NCI-H524 treated with DMSO at 0.1 percent for 48 hours (cell line): ENCODE measurements around the gene IPCEF1.
"Not testable (repeated sequence)": the region's sequence is repeated elsewhere in the genome, so short reads cannot be mapped to it uniquely, and the experiment has no call there.

ENCODE experiments used
- DNase-seq: peaks from one replicate; lab custom pipeline; 2025; lab: John Stamatoyannopoulos, UW

IPCEF1 gene

GRCh38 chr6:154331750-154332149 is 24.9 kb downstream of the IPCEF1 start:
- no peak for DNase-seq

GRCh38 chr6:154329350-154330170 is 27.0 kb downstream of the IPCEF1 start:
- no peak for DNase-seq

DNA sequence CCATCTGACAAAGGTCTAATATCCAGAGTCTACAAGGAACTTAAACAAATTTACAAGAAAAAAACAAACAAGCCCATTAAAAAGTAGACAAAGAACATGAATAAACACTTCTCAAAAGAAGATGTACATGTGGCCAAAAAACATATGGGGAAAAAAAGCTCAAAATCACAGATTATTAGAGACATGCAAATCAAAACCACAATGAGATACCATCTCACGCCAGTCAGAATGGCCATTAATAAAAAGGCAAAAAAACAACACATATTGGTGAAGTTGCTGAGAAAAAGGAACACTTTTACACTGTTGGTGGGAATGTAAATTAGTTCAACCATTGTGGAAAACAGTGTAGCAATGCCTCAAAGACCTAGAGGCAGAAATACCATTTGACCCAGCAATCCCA is 29.3 kb downstream of the IPCEF1 start:
- DNase-seq: not testable (repeated sequence)

- no peak for DNase-seq
These were observed 31.5 kb downstream of the IPCEF1 start for GRCh38 chr6:154325142-154325541.

DNA sequence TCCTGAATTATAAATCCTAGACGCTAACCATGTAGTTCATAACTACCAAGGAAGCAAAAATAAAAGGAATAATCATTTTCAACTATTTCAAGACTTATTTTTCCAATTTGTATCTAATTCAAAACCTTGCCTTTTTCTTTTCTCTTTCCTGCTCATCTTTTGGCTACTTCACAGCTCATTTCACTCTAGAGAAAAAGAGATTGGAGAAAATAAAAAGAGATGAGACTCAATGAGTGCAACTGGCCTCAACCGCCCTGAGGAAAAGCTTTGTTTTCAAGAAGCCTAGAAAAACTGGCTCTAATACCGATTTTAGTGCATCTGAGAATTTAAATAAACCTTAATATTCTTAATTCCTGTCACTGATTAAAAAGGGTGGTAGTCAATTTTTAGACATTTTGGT is 36.4 kb downstream of the IPCEF1 start:
- no peak for DNase-seq

GRCh38 chr6:154319231-154319858 is 37.3 kb downstream of the IPCEF1 start:
- DNase-seq: no peak

DNA sequence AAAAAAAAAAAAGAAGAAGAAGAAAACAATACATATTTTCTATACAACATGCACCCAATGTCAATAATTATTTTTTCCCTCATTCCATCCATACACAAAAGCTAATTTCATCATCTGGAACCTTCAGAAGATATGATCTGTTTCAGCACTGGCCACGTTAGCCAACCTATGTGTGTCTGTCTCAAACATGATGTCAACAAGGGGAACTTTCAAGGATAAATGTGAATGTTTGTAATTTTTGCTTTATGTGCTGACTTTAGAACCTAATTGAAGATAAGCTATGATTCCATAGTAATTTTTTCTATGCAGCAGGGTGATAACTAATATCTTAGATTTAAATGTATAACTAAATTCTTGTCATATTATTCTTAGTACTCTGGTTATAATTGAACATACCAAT is 37.9 kb downstream of the IPCEF1 start:
- no peak for DNase-seq

DNA sequence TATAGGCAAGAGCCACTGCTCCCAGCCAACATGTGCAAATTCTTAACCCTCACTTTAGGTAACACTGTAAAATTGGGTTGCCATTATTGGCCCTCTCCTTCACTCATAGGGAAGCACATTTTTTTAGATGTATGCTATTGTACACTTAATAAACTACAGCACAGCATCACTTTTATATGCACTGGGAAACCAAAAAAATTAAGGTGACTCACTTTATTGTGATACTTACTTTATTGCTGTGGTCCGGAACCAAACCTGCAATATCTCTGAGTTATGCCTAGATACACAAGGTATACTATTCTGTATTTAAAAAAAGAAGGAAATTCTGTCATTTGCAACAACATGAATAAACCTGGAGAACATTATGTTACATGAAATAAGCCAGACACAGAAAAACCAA is 40.5 kb downstream of the IPCEF1 start:
- no peak for DNase-seq

DNA sequence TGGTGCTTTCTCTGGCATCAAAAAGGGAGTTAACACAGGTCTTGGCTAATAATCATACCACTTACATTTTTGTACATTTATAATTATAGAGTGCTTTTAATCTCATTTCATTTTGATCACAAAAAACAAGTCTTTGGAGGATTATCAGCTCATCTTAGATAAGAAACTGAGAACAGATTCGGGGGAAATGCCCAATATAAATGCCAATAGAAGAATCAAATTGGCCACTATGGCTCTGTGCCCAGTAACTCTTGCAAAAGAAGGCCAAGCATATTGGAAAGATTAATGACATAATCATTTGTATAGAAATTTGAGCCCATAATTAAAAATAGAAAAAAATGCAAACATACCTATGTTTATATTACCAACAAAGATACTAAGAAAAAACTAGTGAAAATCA is 42.5 kb downstream of the IPCEF1 start:
- no peak for DNase-seq

DNA sequence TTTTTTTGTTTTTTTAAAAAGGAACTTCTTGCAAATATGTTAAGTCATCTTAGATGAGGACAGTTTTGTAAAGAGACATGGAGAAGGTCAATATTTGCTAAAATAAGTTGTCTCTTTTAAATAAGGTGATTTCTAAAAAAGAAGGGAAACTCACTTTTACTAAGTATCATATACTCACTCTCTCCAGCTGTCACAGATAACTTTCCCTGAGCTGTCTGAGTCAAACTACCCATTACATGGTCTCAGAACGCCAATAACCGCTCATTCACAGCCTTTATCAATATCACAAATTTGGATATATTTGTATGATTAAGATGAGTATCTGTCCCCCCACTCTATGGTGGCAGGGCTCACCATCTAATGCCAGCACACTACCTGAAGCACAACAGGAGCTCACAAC is 47.6 kb downstream of the IPCEF1 start:
- no peak for DNase-seq

DNA sequence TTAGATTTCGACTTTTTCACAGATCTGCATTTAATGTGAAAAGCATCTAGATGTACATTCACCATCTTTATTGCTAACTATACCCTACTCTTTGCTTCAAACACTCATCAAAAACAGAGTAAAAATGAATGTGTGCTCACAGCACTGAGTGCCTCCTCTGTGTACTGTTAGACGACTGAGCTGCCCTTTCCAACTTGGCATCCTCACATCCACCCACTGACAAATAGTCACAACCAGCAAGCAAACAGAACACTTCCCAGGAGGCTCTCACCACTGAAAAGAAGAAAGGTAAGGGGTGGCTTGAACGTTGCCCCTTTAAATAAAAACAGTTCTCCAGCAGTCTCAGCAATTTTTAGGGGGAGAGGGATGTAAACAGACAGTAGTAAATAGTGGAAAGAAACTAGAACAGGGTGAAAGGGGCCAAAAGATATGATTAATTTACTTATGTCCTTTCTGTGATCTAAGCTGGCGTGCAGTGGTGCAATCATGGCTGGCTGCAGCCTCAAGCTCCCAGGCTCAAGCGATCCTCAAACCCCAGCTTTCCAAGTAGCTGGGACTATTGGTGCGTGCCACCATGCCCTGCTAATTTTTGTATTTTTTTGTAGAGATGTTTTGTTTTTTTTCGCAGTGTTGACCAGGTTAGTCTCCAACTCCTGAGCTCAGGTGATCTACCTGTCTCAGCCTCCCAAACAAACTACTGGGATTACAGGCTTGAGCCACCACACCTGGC is 48.7 kb downstream of the IPCEF1 start:
- DNase-seq: no peak

GRCh38 chr6:154307147-154307546 is 49.5 kb downstream of the IPCEF1 start:
- DNase-seq: not testable (repeated sequence)

DNA sequence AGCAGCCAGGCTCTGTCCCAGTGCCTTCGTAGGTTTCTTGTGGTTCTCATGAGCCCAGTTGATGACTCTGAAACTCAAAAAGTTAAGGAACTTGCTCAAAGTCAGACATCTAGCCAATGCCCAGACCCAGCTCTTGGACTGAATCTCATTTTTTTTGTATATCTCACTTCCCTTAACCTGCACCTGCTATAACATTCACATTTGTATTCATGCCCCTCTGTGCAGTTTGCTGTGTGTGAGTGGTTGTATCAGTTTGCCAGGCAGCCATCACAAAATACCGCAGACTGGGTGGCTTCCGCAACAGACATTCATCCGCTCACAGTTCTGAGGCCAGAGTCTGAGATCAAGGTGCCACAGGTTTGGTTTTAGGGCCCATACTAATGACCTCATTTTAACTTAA is 49.9 kb downstream of the IPCEF1 start:
- no peak for DNase-seq

DNA sequence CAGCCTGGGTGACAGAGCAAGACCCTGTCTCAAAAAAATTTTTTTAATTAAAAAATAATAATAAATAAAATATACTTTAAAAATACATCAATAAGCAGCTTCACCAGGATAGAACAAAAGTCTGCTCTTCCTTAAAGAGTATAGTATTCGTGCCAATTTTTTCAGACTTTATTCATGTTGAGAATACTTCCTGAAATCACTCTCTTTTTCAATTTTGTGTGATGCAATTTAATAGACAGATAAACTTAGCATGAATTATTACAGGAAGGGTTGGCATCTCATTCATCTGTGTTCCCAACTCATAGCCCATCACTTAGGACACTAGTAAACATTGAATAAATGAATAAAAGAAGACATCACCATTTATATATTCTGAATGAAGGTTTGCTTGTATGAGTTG is 52.4 kb downstream of the IPCEF1 start:
- no peak for DNase-seq

DNA sequence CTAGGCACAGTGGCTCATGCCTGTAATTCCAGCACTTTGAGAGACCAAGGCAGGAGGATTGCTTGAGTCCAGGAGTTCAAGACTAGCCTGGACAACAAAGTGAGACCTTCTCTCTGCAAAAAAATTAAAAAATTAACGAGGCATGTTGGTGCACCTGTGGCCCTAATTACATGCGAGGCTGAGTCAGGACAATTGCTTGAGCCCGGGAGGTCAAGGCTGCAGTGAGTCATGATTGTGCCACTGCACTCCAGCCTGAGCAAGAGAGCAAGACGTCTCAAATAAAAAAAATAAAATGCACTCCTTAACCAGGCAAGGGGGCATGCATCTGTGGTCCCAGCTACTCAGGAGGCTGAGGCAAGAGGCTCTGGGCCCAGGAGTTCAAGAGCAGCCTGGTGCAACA is 53.0 kb downstream of the IPCEF1 start:
- not testable (repeated sequence) for DNase-seq

- no peak for DNase-seq
These were observed 54.5 kb downstream of the IPCEF1 start for GRCh38 chr6:154301839-154302752.

- DNase-seq: no peak
These were observed 55.4 kb downstream of the IPCEF1 start for GRCh38 chr6:154301086-154301625.

DNA sequence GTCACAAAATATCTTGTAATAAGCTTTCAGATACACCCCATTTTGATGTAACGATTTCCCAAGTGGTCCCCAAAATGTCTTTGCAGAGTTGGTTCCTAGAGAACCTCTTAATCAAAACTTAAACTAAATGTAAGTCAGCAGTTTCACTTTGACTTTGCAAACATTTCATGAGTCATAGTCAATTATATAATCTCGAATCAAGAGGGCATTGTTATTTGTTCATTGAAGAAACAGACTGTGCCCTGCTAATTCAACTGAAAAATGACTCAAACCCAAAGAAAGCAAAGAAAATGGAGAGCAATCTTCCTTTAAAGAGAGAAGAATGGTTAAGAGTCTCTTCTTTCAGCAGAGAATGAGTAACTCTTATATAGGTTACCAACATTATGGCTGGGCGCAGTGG is 58.3 kb downstream of the IPCEF1 start:
- no peak for DNase-seq

- no peak for DNase-seq
These were observed 58.9 kb downstream of the IPCEF1 start for GRCh38 chr6:154297721-154298120.

DNA sequence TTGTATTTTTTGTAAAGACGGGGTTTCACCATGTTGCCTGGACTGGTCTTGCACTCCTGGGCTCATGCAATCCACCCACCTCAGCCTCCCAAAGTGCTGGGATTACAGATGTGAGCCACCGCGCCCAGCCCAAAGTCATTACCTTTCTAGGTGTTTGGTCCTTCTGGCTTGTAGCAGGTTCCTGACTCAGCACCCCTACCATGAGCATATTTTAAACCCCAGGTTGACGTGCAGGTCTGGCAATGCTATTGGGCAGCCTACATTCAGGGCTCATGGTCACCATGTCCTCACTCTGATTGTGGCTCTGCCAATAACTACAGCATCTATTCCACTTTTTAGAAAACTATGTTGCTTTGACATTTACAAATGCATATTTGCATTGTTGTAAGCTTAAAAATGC is 59.4 kb downstream of the IPCEF1 start:
- DNase-seq: no peak

DNA sequence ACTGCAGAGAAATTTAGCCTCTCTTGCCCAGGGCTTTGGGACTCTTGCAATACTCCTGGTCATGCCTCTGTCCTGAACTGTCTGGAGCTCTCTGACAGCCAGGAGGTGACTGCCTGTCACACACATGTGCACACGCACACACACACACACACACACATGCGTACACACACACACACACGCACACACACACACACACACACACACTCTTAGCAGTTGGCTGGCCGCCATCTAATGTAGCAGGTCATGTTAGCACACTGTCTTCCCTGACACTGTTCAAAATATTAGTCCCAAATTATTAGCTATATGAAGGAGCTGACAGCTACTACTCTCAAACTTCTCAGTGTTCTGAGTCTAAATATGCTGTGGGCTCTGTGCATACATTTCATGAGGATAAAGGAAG is 60.9 kb downstream of the IPCEF1 start:
- no peak for DNase-seq
